GM19397 (cell line): ENCODE results near the gene CENPO.
"Not testable (repeated sequence)": the region's sequence is repeated elsewhere in the genome, so short reads cannot be mapped to it uniquely, and the experiment has no call there.

Experiments used
- ATAC-seq: cut with Tn5 transposase; IDR thresholded peaks from one replicate; pipeline ENCODE4 v1.9.1; 2021; ENCODE audit warnings: mild to moderate bottlenecking, moderate library complexity; ENCODE audit not compliant: unreplicated experiment

Gene CENPO

GRCh38 chr2:24787532-24787931, 5.7 kb upstream of the CENPO start:
- no peak for ATAC-seq

- ATAC-seq = no peak
These were observed 4.4 kb upstream of the CENPO start for GRCh38 chr2:24788816-24789215.

GRCh38 chr2:24791452-24791851, 1.8 kb upstream of the CENPO start:
- ATAC-seq = no peak

GRCh38 chr2:24792542-24792873, 717 bp upstream of the CENPO start:
- ATAC-seq = no peak

- no peak for ATAC-seq
These were observed 673 bp downstream of the CENPO start for GRCh38 chr2:24793761-24794435.

DNA sequence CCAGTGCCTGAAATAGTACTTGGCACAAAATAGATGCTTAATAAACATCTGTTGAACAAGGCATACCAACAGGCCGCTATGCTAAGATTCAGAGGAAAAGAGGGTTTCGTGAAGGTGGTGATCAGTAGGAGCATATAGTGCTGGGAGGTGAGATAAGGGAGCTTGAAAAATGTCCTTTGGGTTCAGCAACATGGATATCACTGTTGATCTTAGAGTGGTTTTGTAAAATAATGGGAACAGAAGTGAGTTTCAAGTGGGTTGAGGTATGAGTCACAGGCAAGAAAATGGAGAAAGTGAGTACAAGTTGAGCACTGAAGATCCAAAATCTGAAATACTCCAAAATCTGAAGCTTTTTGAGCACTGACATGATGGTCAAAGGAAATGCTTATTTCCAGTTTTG, 4.4 kb downstream of the CENPO start:
- ATAC-seq = no peak

DNA sequence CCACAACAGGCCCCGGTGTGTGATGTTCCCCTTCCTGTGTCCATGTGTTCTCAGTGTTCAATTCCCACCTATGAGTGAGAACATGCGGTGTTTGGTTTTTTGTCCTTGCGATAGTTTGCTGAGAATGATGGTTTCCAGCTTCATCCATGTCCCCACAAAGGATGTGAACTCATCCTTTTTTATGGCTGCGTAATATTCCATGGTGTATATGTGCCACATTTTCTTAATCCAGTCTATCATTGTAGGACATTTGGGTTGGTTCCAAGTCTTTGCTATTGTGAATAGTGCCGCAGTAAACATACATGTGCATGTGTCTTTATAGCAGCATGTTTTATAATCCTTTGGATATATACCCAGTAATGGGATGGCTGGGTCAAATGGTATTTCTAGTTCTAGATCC, 7.3 kb downstream of the CENPO start:
- not testable (repeated sequence) for ATAC-seq

DNA sequence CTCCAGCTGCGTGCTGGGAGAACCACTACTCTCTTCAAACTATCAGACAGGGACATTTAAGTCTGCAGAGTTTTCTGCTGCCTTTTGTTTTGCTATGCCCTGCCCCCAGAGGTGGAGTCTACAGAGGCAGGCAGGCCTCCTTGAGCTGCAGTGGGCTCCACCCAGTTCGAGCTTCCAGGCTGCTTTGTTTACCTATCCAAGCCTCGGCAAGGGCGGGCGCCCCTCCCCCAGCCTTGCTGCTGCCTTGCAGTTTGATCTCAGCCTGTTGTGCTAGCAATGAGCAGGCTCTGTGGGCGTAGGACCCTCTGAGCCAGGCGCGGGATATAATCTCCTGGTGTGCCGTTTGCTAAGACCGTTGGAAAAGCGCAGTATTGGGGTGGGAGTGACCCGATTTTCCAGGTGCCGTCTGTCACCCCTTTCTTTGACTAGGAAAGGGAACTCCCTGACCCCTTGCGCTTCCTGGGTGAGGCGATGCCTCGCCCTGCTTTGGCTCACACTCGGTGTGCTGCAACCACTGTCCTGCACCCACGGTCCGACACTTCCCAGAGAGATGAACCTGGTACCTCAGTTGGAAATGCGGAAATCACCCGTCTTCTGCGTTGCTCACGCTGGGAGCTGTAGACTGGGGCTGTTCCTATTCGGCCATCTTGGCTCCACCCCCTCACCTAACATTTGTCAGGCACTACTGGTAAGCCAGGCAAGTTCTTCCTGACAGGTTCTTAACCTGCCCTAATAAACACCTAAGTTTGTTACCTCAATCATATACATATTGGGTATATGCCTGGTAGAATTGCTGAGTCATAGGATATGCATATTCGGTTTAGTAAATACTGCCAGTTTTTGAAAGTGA, 12.8 kb downstream of the CENPO start:
- ATAC-seq = not testable (repeated sequence)

DNA sequence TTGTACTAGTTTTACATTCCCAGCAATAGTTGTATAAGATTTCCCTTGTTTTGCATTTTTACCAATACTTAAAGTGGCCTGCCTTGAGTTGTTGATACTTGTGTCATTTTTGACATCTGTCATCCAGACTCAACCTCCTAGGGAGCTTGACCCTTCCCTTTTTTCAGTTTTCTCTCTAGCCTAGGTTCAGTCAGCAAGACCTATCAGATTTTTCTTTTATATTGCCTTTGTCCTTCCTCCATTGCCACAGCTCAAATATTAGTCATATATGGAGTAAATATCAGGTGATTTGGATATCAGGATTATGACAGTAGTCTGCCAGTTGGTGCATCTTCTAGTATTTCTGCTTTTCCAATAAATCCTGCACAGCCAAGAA, 13.4 kb downstream of the CENPO start:
- ATAC-seq = no peak

- no peak for ATAC-seq
These were observed 16.2 kb downstream of the CENPO start for GRCh38 chr2:24809316-24810007.

GRCh38 chr2:24813691-24814137, 20.5 kb downstream of the CENPO start:
- no peak for ATAC-seq

GRCh38 chr2:24814516-24814915, 21.3 kb downstream of the CENPO start:
- ATAC-seq = no peak

DNA sequence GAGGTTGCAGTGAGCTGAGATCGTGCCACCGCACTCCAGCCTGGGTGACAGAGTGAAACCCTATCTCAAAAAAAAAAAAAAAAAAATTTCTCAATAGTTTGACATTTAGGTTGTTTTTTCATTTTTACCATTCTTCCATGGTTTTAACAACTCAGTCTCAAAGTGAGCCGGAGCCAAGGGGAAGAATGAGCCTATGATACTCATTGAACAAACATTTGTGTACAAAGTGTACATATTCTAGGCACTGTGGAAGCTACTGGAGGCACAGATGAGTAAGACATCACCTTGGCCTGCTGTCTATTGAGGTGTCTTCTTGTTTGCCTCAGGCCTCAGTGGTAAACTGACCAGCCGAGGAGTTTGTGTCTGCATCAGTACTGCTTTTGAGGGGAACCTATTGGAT, 21.9 kb downstream of the CENPO start:
- ATAC-seq = no peak

DNA sequence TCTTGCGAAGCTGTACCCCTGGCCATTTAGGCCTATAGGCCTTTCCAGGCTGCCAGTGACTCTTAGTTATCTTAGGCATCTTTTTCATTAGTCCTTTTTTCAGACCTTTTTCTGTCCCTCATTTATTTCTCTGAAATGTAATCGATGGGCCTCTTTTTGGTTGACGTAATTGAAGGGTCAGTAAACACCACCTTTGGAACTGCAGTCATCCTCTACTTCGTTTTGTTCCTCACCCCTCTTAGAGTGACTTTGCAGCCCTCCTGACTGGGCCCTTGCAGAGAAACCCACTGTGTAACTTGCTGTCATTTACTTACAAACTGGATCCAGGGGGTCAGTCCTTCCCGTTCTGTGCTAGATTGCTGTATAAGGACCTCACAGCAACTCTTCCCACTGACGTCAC, 23.2 kb downstream of the CENPO start:
- no peak for ATAC-seq

DNA sequence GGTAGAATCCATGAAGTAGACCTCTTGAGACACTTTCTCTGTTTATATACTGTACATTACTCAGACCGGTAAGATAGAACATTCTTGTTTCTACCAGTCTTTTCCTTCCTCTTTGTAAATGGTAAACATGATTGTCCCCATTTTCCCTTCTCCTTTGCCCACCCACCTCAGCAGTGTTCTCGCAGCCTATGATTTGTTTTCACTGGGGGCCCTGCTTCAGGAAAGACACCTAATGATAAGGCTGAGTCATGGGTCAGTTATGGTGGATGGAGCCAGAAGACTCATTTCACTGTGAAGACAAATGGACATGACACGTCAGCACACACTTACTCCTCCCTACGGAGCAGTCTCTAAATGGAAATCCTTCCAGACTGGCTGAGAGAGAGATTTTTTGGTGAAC, 23.7 kb downstream of the CENPO start:
- ATAC-seq = no peak

DNA sequence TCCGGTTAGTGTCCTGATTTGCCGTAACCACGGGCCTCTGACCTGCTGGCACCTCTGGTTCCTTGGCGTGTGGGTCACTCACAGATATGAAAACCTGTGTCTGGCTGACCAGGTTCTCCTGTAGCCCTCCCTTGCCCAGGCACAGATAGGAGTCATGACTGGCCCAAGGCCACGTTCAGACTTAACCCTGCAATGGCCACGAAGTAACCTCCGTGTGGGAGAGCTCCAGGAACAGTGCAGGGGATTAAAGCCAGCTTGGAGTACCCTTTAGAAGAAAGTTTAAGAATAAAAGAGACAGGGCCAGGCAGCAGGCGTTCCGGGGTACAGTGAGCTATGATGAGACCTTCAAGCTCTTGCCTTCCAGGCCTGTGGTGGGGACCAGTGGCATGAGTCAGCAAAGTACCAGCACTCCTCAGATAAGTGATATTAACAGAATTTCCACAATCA, 25.5 kb downstream of the CENPO start:
- no peak for ATAC-seq

GRCh38 chr2:24819442-24820174, 26.4 kb downstream of the CENPO start:
- no peak for ATAC-seq

- no peak for ATAC-seq
These were observed 26.9 kb downstream of the CENPO start for GRCh38 chr2:24820175-24820513.

DNA sequence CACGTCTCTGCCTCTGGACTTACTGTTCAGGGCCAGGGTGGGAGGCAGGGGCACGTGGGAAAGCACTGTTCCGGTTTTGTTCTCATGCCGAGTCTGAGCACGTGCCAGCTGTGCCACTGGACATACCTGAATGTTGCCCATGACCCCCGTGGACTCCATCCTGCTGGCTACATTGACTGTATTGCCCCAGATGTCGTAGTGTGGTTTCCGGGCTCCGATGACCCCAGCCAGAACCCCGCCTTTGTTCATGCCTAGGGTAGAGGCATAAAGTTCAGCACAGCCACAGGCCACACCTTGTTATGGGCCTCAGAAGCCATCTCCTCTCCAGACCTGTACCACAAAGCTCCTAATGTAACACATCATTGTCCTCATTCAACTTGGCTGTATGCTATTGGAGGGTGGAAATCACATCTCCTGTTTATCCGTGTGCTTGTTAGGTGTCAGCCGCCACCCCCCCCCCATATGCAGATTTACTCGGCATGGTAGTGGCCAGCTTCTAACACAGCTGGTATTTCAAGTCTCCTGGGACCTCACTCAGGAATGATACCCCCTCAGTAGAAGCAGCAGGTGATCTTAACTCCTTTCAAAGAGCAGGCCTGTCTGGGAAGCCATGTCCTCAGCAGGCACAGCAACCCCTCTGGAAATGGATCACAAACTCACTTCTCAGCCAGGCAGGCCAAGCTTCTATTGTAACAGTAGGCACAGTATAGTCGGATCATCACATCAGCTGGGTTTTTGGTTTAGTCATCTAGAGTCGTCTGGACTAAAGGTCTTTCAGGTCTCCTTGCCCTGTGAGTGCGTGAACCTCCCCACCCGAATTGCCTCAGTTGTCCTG, 27.6 kb downstream of the CENPO start:
- ATAC-seq = no peak

DNA sequence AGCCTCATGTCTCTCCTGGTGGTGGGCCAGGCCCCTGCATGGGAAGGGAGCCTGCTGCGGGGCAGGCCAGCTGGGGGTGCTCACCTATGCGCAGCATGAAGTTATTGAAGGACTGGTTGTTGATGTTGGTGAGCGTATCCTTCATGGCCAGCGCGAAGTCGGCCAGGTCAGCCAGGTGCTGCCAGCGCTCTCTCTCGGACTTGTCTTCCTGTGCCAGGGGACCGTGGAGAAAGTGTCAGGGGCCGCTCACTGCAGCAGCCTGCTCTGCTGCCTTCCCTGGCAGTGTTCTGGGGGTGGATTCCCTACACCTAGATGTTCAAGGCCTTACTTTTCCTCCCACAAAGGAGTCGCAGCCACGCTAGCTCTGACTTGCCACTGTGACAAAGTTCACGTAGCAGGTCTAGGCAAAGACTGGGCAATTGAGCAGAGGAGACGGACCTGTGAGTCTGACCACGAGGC, 28.2 kb downstream of the CENPO start:
- ATAC-seq = no peak
